ENCODE measurements around the gene ZHX3. TPM values are rescaled to one million over a fixed set of nuclear protein-coding genes. Genes with fewer than 3 reads are reported as not detected.

Gene ZHX3
- total and polyA plus RNA-seq, 4 donors, result 3.2 to 30.0 (median 8.0) TPM

DNA sequence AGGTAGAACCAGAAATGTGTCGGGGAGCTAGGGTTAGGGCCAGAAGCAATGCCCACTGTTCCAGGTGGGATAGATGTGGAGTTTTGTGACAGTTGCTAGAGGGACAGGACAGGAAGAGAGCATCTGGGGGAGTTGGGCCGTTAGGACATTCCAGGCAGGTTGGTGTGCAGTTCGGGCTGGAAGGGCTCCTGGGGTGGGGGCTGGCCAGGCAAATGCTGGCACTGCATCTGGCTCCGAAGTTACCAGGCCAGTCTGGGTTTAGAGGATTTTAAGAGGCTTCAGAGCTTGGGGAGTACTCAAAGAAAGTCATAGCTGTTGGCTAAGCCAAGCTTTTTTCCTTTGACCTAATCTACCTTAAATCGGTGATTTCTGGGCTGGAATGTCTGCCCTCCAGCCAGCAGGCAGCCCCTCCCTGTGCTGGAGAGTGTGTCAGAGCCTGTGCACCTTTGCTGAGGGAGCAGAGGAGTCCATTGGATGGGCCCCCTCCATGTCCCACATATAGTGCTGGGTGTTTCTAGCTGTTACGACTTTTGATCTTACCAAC, 159.4 kb downstream of the ZHX3 start:
- H3K4me1 ChIP-seq (ENCODE audit: control insufficient read depth in 4 of 4, insufficient read depth in 4 of 4, low read length in 3 of 4), result peaks cover 0 to 8% (median 1%) of the 10 kb centered on the region in 4 donors
- TF ChIP-seq JUND (IDR thresholded peaks at IDR 0.05) (no peak), YY1 (IDR thresholded peaks at IDR 0.05) (no peak), FOXA2 (IDR thresholded peaks at IDR 0.05) (no peak), ZBTB33 (IDR thresholded peaks at IDR 0.05) (no peak), HNF4A (conservative IDR thresholded peaks at IDR 0.05) (no peak), SP1 (IDR thresholded peaks at IDR 0.05) (no peak), HNF4G (IDR thresholded peaks at IDR 0.05) (no peak), RXRA (IDR thresholded peaks at IDR 0.05) (no peak), NR2F2 (IDR thresholded peaks at IDR 0.05) (no peak), TAF1 (conservative IDR thresholded peaks at IDR 0.05) (no peak), FOXA1 (IDR thresholded peaks at IDR 0.05) (no peak), GABPA (IDR thresholded peaks at IDR 0.05 in 1 of 2, conservative IDR thresholded peaks at IDR 0.05 in 1 of 2) (no peak), EGR1 (IDR thresholded peaks at IDR 0.05; ENCODE audit: low read depth in 2 of 2) (no peak), ATF3 (IDR thresholded peaks at IDR 0.05) (no peak), RAD21 (IDR thresholded peaks at IDR 0.05) (no peak)
- TF ChIP-seq, protein P1, sequence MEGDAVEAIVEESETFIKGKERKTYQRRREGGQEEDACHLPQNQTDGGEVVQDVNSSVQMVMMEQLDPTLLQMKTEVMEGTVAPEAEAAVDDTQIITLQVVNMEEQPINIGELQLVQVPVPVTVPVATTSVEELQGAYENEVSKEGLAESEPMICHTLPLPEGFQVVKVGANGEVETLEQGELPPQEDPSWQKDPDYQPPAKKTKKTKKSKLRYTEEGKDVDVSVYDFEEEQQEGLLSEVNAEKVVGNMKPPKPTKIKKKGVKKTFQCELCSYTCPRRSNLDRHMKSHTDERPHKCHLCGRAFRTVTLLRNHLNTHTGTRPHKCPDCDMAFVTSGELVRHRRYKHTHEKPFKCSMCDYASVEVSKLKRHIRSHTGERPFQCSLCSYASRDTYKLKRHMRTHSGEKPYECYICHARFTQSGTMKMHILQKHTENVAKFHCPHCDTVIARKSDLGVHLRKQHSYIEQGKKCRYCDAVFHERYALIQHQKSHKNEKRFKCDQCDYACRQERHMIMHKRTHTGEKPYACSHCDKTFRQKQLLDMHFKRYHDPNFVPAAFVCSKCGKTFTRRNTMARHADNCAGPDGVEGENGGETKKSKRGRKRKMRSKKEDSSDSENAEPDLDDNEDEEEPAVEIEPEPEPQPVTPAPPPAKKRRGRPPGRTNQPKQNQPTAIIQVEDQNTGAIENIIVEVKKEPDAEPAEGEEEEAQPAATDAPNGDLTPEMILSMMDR (IDR thresholded peaks at IDR 0.05; ENCODE audit: low read depth, low read length, missing input control), result no peak
- TF ChIP-seq, protein P2, sequence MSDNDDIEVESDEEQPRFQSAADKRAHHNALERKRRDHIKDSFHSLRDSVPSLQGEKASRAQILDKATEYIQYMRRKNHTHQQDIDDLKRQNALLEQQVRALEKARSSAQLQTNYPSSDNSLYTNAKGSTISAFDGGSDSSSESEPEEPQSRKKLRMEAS (IDR thresholded peaks at IDR 0.05), result no peak
- TF ChIP-seq, protein P3, sequence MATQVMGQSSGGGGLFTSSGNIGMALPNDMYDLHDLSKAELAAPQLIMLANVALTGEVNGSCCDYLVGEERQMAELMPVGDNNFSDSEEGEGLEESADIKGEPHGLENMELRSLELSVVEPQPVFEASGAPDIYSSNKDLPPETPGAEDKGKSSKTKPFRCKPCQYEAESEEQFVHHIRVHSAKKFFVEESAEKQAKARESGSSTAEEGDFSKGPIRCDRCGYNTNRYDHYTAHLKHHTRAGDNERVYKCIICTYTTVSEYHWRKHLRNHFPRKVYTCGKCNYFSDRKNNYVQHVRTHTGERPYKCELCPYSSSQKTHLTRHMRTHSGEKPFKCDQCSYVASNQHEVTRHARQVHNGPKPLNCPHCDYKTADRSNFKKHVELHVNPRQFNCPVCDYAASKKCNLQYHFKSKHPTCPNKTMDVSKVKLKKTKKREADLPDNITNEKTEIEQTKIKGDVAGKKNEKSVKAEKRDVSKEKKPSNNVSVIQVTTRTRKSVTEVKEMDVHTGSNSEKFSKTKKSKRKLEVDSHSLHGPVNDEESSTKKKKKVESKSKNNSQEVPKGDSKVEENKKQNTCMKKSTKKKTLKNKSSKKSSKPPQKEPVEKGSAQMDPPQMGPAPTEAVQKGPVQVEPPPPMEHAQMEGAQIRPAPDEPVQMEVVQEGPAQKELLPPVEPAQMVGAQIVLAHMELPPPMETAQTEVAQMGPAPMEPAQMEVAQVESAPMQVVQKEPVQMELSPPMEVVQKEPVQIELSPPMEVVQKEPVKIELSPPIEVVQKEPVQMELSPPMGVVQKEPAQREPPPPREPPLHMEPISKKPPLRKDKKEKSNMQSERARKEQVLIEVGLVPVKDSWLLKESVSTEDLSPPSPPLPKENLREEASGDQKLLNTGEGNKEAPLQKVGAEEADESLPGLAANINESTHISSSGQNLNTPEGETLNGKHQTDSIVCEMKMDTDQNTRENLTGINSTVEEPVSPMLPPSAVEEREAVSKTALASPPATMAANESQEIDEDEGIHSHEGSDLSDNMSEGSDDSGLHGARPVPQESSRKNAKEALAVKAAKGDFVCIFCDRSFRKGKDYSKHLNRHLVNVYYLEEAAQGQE (IDR thresholded peaks at IDR 0.05), result no peak
- H3K27ac ChIP-seq (ENCODE audit: low read depth in 1 of 2, low read length in 2 of 2), result no peak overlapping the region

More for the DNA sequence above, 159.4 kb downstream of the ZHX3 start:
- Histone ChIP-seq H3K9ac (ENCODE audit: low read depth in 1 of 2, low read length in 2 of 2) (peak overlapping the region in 1 of 2 donors; percentile 9), H3K27me3 (ENCODE audit: control insufficient read depth in 4 of 4, insufficient read depth in 4 of 4, low read length in 3 of 4) (no peaks in the 10 kb centered on the region), H3K9me3 (ENCODE audit: control insufficient read depth in 4 of 4, low read length in 3 of 4) (no peaks in the 10 kb centered on the region), H3K36me3 (ENCODE audit: control insufficient read depth in 4 of 4, insufficient read depth in 3 of 4, low read depth in 1 of 4, low read length in 3 of 4) (peaks cover 0 to 2% (median under 1%) of the 10 kb centered on the region in 4 donors), H3K4me3 (ENCODE audit: low read depth in 1 of 3, low read length in 3 of 3) (no peak overlapping the region)
- 89% methylated on average over 6 of the region's 6 CpGs for WGBS
- DNase-seq (ENCODE audit: low spot score), result no peak

Measured in liver (tissue), 9 donors.